ENCODE data around the gene ARL8A. TPM values are rescaled to one million over a fixed set of nuclear protein-coding genes. Genes with fewer than 3 reads are reported as not detected.

ARL8A gene
- polyA plus RNA-seq, 1 donor (not counting 4 experiments of a cell fraction or from before 2014, with no cell fraction given), result 58.6 TPM

- Histone ChIP-seq H3K27ac (ENCODE audit: control insufficient read depth, insufficient read depth, low read length) (no peak overlapping the region), H2AFZ (ENCODE audit: control insufficient read depth, low read length) (no peak overlapping the region), H3K4me2 (ENCODE audit: control insufficient read depth, extremely low read depth, insufficient read depth, low read depth, low read length) (no peak overlapping the region), H3K4me1 (ENCODE audit: control insufficient read depth, extremely low read depth, insufficient read depth, low read length) (peaks cover 14% of the 10 kb centered on the region), H4K20me1 (ENCODE audit: control insufficient read depth, extremely low read depth, insufficient read depth, low read length) (peaks cover 5% of the 10 kb centered on the region), H3K36me3 (ENCODE audit: control insufficient read depth in 2 of 2, extremely low read depth in 1 of 2, insufficient read depth in 2 of 2, low read length in 2 of 2) (peaks cover 0 to 9% of the 10 kb centered on the region in 2 experiments), H3K9ac (ENCODE audit: control insufficient read depth, extremely low read depth, insufficient read depth, low read length) (no peak overlapping the region), H3K4me3 (ENCODE audit: control insufficient read depth in 2 of 3, extremely low read depth in 1 of 3, insufficient read depth in 2 of 3, low read depth in 1 of 3, low read length in 3 of 3) (no peak overlapping the region), H3K9me1 (ENCODE audit: control insufficient read depth, extremely low read depth, insufficient read depth, low read length) (no peaks in the 10 kb centered on the region), H3K27me3 (ENCODE audit: control insufficient read depth, extremely low read depth, insufficient read depth, low read length) (no peaks in the 10 kb centered on the region), H3K79me2 (ENCODE audit: control insufficient read depth, insufficient read depth, low read length) (no peaks in the 10 kb centered on the region), H3K9me3 (ENCODE audit: control insufficient read depth, low read depth, low read length) (no peaks in the 10 kb centered on the region)
- dilution Hi-C loops (cut with MboI; ENCODE audit: extremely low pct_ligation_motif_present, low sequenced_read_pairs), result no loop called here
- TF ChIP-seq EZH2 (IDR thresholded peaks at IDR 0.05; ENCODE audit: low read length) (no peak), CTCF (optimal IDR thresholded peaks at IDR 0.05 in 1 of 3, IDR thresholded peaks at IDR 0.05 in 1 of 3, conservative IDR thresholded peaks at IDR 0.05 in 1 of 3; ENCODE audit: extremely low read depth in 1 of 3, insufficient read depth in 2 of 3, low read length in 3 of 3) (no peak)
- no peak for FAIRE-seq
- DNase-seq (ENCODE audit: low read depth, low spot score), result no peak
Measured at GRCh38 chr1:202127836-202128622, 16.5 kb downstream of the ARL8A start.

GRCh38 chr1:202127061-202127460, 17.5 kb downstream of the ARL8A start:
- Histone ChIP-seq H3K79me2 (ENCODE audit: control insufficient read depth, insufficient read depth, low read length) (no peaks in the 10 kb centered on the region), H3K9me1 (ENCODE audit: control insufficient read depth, extremely low read depth, insufficient read depth, low read length) (no peaks in the 10 kb centered on the region), H3K27ac (ENCODE audit: control insufficient read depth, insufficient read depth, low read length) (no peak overlapping the region), H3K36me3 (ENCODE audit: control insufficient read depth in 2 of 2, extremely low read depth in 1 of 2, insufficient read depth in 2 of 2, low read length in 2 of 2) (no peaks in the 10 kb centered on the region), H4K20me1 (ENCODE audit: control insufficient read depth, extremely low read depth, insufficient read depth, low read length) (peaks cover 2% of the 10 kb centered on the region), H3K4me3 (ENCODE audit: control insufficient read depth in 2 of 3, extremely low read depth in 1 of 3, insufficient read depth in 2 of 3, low read depth in 1 of 3, low read length in 3 of 3) (no peak overlapping the region), H3K4me1 (ENCODE audit: control insufficient read depth, extremely low read depth, insufficient read depth, low read length) (peaks cover 4% of the 10 kb centered on the region), H3K9ac (ENCODE audit: control insufficient read depth, extremely low read depth, insufficient read depth, low read length) (no peak overlapping the region), H3K27me3 (ENCODE audit: control insufficient read depth, extremely low read depth, insufficient read depth, low read length) (no peaks in the 10 kb centered on the region), H3K4me2 (ENCODE audit: control insufficient read depth, extremely low read depth, insufficient read depth, low read depth, low read length) (no peak overlapping the region), H2AFZ (ENCODE audit: control insufficient read depth, low read length) (no peak overlapping the region), H3K9me3 (ENCODE audit: control insufficient read depth, low read depth, low read length) (no peaks in the 10 kb centered on the region)
- FAIRE-seq (no peak), DNase-seq (ENCODE audit: low read depth, low spot score) (no peak)
- TF ChIP-seq EZH2 (IDR thresholded peaks at IDR 0.05; ENCODE audit: low read length) (no peak), CTCF (optimal IDR thresholded peaks at IDR 0.05 in 1 of 3, IDR thresholded peaks at IDR 0.05 in 1 of 3, conservative IDR thresholded peaks at IDR 0.05 in 1 of 3; ENCODE audit: extremely low read depth in 1 of 3, insufficient read depth in 2 of 3, low read length in 3 of 3) (no peak)
- dilution Hi-C loops (cut with MboI; ENCODE audit: extremely low pct_ligation_motif_present, low sequenced_read_pairs), result no loop called here
